ENCODE data around the gene CD177.
"Not testable (repeated sequence)": the region's sequence is repeated elsewhere in the genome, so short reads cannot be mapped to it uniquely, and the experiment has no call there.

CD177 gene

DNA sequence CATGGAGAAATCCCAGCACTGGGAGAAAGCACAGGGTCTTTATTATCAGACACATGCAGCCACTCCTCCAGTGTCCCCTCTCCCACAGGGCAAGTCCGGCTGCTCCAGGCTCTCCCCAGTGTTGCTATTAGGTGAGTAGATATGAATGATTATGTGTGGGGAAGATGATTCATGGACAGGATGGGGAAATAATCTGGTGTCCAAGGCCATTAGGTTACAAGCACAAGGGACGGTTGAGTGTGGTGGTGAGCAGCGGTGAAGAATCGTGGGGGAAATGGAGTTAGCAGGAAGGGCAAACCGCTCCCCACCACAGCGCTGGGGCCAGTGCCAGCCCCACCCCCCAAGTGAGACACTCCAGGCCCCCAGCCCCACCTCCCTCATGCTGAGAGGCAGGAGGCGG is 19.0 kb downstream of the CD177 start:
- TF ChIP-seq ZNF274 (IDR thresholded peaks at IDR 0.05; ENCODE audit: low read depth, low read length) (no peak), YY1 (IDR thresholded peaks at IDR 0.05; ENCODE audit: insufficient read depth, insufficient read length) (no peak), SUZ12 (IDR thresholded peaks at IDR 0.05; ENCODE audit: extremely low read depth, insufficient read depth, insufficient read length) (no peak)
- DNase-seq (ENCODE audit: low read depth, low spot score) = no peak
- Histone ChIP-seq H3K4me3 (ENCODE audit: insufficient read length, low read depth) (no peak overlapping the region), H3K36me3 (ENCODE audit: insufficient read depth, insufficient read length, low read length) (no peaks in the 10 kb centered on the region), H3K27me3 (ENCODE audit: insufficient read depth, insufficient read length) (no peaks in the 10 kb centered on the region), H3K4me1 (ENCODE audit: insufficient read depth, insufficient read length) (no peaks in the 10 kb centered on the region), H3K9me3 (ENCODE audit: insufficient read depth, low read length) (no peaks in the 10 kb centered on the region), H3K9ac (ENCODE audit: insufficient read length, low read depth) (no peak overlapping the region)

- not testable (repeated sequence) for H3K36me3 ChIP-seq (ENCODE audit: insufficient read depth, insufficient read length, low read length); H3K9me3 ChIP-seq (ENCODE audit: insufficient read depth, low read length); DNase-seq (ENCODE audit: low read depth, low spot score); H3K4me1 ChIP-seq (ENCODE audit: insufficient read depth, insufficient read length); H3K9ac ChIP-seq (ENCODE audit: insufficient read length, low read depth); H3K27me3 ChIP-seq (ENCODE audit: insufficient read depth, insufficient read length); H3K4me3 ChIP-seq (ENCODE audit: insufficient read length, low read depth)
Observed at GRCh38 chr19:43377624-43378023, 24.1 kb downstream of the CD177 start.

DNA sequence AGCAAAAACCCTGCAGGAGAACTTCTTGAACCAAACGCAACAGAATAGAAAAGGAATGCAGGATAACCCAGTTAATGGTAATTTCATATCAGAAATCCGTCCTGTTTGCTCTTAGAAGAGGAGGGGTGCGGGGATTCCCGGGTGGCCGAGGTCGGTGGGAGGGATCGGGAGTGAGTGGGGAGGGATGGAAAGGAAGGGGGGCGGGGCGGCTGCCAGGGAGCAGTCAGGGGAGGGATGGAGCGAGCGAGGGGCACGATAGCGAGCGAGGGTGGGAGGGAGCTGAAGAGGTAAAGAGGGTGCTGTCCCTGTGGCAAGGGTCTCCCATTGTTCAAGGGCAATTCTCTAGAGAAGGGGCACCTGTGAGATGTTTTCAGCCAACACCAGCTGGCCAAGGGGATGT is 26.5 kb downstream of the CD177 start:
- H3K4me3 ChIP-seq (ENCODE audit: insufficient read length, low read depth) = no peak overlapping the region
- H3K27me3 ChIP-seq (ENCODE audit: insufficient read depth, insufficient read length) = no peaks in the 10 kb centered on the region
- no peak overlapping the region for H3K9ac ChIP-seq (ENCODE audit: insufficient read length, low read depth)
- DNase-seq (ENCODE audit: low read depth, low spot score) = no peak
- TF ChIP-seq SUZ12 (IDR thresholded peaks at IDR 0.05; ENCODE audit: extremely low read depth, insufficient read depth, insufficient read length) (no peak), ZNF274 (IDR thresholded peaks at IDR 0.05; ENCODE audit: low read depth, low read length) (no peak), YY1 (IDR thresholded peaks at IDR 0.05; ENCODE audit: insufficient read depth, insufficient read length) (no peak)
- no peaks in the 10 kb centered on the region for H3K9me3 ChIP-seq (ENCODE audit: insufficient read depth, low read length)
- peaks cover 3% of the 10 kb centered on the region for H3K4me1 ChIP-seq (ENCODE audit: insufficient read depth, insufficient read length)
- H3K36me3 ChIP-seq (ENCODE audit: insufficient read depth, insufficient read length, low read length) = no peaks in the 10 kb centered on the region

DNA sequence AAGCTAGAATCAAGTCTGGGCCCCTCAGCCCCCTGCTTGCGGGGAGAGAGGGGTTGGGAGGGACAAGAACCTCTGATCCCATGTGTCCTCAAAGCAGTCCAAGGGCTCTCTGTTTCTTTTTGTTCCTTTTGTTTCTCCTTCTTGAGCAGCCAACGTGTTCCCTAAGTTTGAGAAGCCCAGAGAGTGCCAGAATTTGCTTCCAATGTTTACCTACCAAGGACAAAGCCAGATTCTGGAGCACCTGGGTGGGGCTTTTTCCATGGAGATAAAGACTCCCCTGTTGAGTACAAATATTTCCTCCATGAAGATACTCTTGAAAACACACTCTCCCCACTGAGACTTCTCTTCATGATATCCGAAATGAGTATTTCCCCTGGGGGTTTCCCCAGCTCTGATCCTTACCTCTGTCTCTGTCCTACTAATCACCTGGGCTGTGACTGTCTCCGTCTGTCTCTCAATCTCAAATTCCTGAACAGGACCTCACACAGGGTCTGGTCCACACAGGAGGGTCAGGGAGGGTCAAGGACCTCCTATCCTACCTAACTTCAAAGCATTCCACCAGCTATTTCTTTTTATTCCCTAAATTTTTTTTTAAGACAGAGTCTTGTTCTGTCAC is 27.4 kb downstream of the CD177 start:
- Histone ChIP-seq H3K4me1 (ENCODE audit: insufficient read depth, insufficient read length) (peaks cover 3% of the 10 kb centered on the region), H3K27me3 (ENCODE audit: insufficient read depth, insufficient read length) (no peaks in the 10 kb centered on the region), H3K9me3 (ENCODE audit: insufficient read depth, low read length) (no peaks in the 10 kb centered on the region), H3K9ac (ENCODE audit: insufficient read length, low read depth) (no peak overlapping the region), H3K36me3 (ENCODE audit: insufficient read depth, insufficient read length, low read length) (no peaks in the 10 kb centered on the region), H3K4me3 (ENCODE audit: insufficient read length, low read depth) (no peak overlapping the region)
- no peak for DNase-seq (ENCODE audit: low read depth, low spot score)
- TF ChIP-seq YY1 (IDR thresholded peaks at IDR 0.05; ENCODE audit: insufficient read depth, insufficient read length) (no peak), ZNF274 (IDR thresholded peaks at IDR 0.05; ENCODE audit: low read depth, low read length) (no peak), SUZ12 (IDR thresholded peaks at IDR 0.05; ENCODE audit: extremely low read depth, insufficient read depth, insufficient read length) (no peak)

DNA sequence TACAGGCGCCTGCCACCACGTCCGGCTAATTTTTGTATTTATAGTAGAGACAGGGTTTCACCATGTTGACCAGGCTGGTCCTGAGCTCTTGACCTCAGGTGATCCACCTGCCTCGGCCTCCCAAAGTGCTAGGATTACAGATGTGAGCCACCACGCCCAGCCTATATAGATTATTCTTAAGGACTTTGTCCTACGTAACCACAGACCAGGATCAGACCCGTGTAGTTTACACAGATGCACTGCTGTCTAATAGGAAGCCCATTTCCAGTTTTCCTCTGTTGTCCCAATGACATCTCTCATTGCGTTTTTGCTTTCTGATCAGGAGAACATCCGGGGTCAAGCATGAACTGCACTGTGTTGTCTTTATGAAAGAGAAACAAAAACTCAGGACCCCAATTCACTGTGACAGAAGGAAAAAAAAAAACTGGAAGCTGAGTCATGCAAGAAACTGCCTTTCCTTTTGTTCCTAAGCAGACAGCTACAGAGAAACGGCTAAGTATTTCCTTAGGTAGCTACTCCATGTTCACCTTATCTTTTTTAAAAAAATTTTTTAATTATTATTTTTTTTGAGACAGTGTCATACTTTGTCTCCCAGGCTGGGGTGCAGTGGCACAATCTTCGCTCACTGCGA is 29.2 kb downstream of the CD177 start:
- H3K4me1 ChIP-seq (ENCODE audit: insufficient read depth, insufficient read length); H3K4me3 ChIP-seq (ENCODE audit: insufficient read length, low read depth); H3K9ac ChIP-seq (ENCODE audit: insufficient read length, low read depth); H3K36me3 ChIP-seq (ENCODE audit: insufficient read depth, insufficient read length, low read length); H3K27me3 ChIP-seq (ENCODE audit: insufficient read depth, insufficient read length); H3K9me3 ChIP-seq (ENCODE audit: insufficient read depth, low read length); DNase-seq (ENCODE audit: low read depth, low spot score): not testable (repeated sequence)

DNA sequence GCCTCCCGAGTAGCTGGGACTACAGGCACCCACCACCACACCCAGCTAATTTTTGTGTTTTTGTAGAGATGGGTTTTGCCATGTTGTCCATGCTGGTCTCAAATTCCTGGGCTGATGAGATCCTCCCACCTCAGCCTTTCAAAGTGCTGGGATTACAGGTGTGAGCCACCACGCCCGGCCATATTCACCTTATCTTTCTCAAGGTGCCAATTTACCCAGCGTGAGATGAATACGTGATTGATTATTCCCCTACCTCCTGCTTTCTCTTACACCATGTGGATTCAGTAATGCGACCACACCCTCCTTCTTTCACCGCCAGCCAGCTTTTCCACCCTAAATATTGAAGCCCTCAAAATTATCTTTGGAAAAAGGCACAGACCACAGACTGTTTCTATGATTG is 29.8 kb downstream of the CD177 start:
- not testable (repeated sequence) for H3K27me3 ChIP-seq (ENCODE audit: insufficient read depth, insufficient read length); H3K4me3 ChIP-seq (ENCODE audit: insufficient read length, low read depth); H3K36me3 ChIP-seq (ENCODE audit: insufficient read depth, insufficient read length, low read length); H3K9me3 ChIP-seq (ENCODE audit: insufficient read depth, low read length); H3K4me1 ChIP-seq (ENCODE audit: insufficient read depth, insufficient read length); H3K9ac ChIP-seq (ENCODE audit: insufficient read length, low read depth); DNase-seq (ENCODE audit: low read depth, low spot score)

- not testable (repeated sequence) for DNase-seq (ENCODE audit: low read depth, low spot score); H3K4me1 ChIP-seq (ENCODE audit: insufficient read depth, insufficient read length); H3K9ac ChIP-seq (ENCODE audit: insufficient read length, low read depth); H3K27me3 ChIP-seq (ENCODE audit: insufficient read depth, insufficient read length); H3K4me3 ChIP-seq (ENCODE audit: insufficient read length, low read depth); H3K36me3 ChIP-seq (ENCODE audit: insufficient read depth, insufficient read length, low read length); H3K9me3 ChIP-seq (ENCODE audit: insufficient read depth, low read length)
Observed at GRCh38 chr19:43383759-43384158, 30.3 kb downstream of the CD177 start.

- H3K27me3 ChIP-seq (ENCODE audit: insufficient read depth, insufficient read length); DNase-seq (ENCODE audit: low read depth, low spot score); H3K9ac ChIP-seq (ENCODE audit: insufficient read length, low read depth); H3K4me3 ChIP-seq (ENCODE audit: insufficient read length, low read depth); H3K9me3 ChIP-seq (ENCODE audit: insufficient read depth, low read length); H3K36me3 ChIP-seq (ENCODE audit: insufficient read depth, insufficient read length, low read length); H3K4me1 ChIP-seq (ENCODE audit: insufficient read depth, insufficient read length): not testable (repeated sequence)
Observed at GRCh38 chr19:43390903-43391551, 37.5 kb downstream of the CD177 start.

DNA sequence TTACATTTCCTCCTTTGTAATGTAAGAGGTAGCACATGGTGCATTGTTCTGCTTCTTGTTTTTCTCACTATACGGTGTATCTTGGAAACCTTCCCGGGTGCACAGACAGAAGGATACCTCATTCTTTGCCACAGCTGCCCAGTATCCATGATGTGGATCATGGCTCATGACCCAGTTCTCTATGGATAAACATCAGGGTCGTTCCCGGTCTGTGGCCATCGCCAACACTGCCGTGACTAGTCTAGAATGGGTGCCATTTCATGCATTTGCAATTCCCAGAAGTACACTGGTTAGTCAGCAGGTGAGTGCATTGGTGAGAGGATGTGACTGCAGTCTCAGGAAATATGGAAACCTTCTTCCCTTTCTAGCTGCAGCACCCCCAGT is 38.1 kb downstream of the CD177 start:
- H3K4me1 ChIP-seq (ENCODE audit: insufficient read depth, insufficient read length); DNase-seq (ENCODE audit: low read depth, low spot score); H3K27me3 ChIP-seq (ENCODE audit: insufficient read depth, insufficient read length); H3K4me3 ChIP-seq (ENCODE audit: insufficient read length, low read depth); H3K9ac ChIP-seq (ENCODE audit: insufficient read length, low read depth); H3K9me3 ChIP-seq (ENCODE audit: insufficient read depth, low read length); H3K36me3 ChIP-seq (ENCODE audit: insufficient read depth, insufficient read length, low read length): not testable (repeated sequence)

- H3K9me3 ChIP-seq (ENCODE audit: insufficient read depth, low read length); H3K4me3 ChIP-seq (ENCODE audit: insufficient read length, low read depth); H3K9ac ChIP-seq (ENCODE audit: insufficient read length, low read depth); DNase-seq (ENCODE audit: low read depth, low spot score); H3K36me3 ChIP-seq (ENCODE audit: insufficient read depth, insufficient read length, low read length); H3K4me1 ChIP-seq (ENCODE audit: insufficient read depth, insufficient read length); H3K27me3 ChIP-seq (ENCODE audit: insufficient read depth, insufficient read length): not testable (repeated sequence)
Observed at GRCh38 chr19:43393501-43393900, 40.0 kb downstream of the CD177 start.

All from NT2/D1 (cell line).